Measurements from ENCODE around the gene CLIP1.

CLIP1 gene

GRCh38 chr12:122250536-122250935 is 171.9 kb downstream of the CLIP1 start:
- no peaks in the 10 kb centered on the region; the same call in 1 of the 2 replicates for H4K20me1 ChIP-seq (ENCODE audit: insufficient read depth, low read length)
- no peaks in the 10 kb centered on the region for H3K9me3 ChIP-seq (ENCODE audit: insufficient read depth, low read length, severe bottlenecking)
- no peak overlapping the region for H3K4me2 ChIP-seq (ENCODE audit: insufficient read depth, low read length)
- peaks cover 32% of the 10 kb centered on the region for H3K36me3 ChIP-seq (ENCODE audit: insufficient read depth, low read length)
- TF ChIP-seq EZH2 (IDR thresholded peaks at IDR 0.05; ENCODE audit: borderline replicate concordance, low read depth, low read length, severe bottlenecking) (no peak), CTCF (IDR thresholded peaks at IDR 0.05; ENCODE audit: borderline replicate concordance, extremely low read depth, low read length, poor library complexity, severe bottlenecking) (no peak)
- no peak for DNase-seq
- peaks cover 2% of the 10 kb centered on the region; the same call in 1 of the 2 replicates for H3K79me2 ChIP-seq (ENCODE audit: insufficient read depth, low read length)
- H3K4me3 ChIP-seq (ENCODE audit: low read depth in 1 of 2, low read length in 2 of 2), result no peak overlapping the region
- no peak overlapping the region for H3K9ac ChIP-seq (ENCODE audit: low read depth, low read length)
- no peak for ATAC-seq (ENCODE audit: insufficient read depth, low read depth)
- no peak overlapping the region for H2AFZ ChIP-seq (ENCODE audit: low read depth, low read length)
- no peaks in the 10 kb centered on the region for H3K4me1 ChIP-seq (ENCODE audit: insufficient read depth, low read length)
- no peaks in the 10 kb centered on the region for H3K27me3 ChIP-seq (ENCODE audit: insufficient read depth, low read length, poor library complexity)
- H3K27ac ChIP-seq (ENCODE audit: low read length), result no peak overlapping the region

GRCh38 chr12:122250047-122250446 is 172.4 kb downstream of the CLIP1 start:
- no peaks in the 10 kb centered on the region for H3K9me3 ChIP-seq (ENCODE audit: insufficient read depth, low read length, severe bottlenecking)
- peaks cover 32% of the 10 kb centered on the region for H3K36me3 ChIP-seq (ENCODE audit: insufficient read depth, low read length)
- H3K4me3 ChIP-seq (ENCODE audit: low read depth in 1 of 2, low read length in 2 of 2), result no peak overlapping the region
- ATAC-seq (ENCODE audit: insufficient read depth, low read depth), result no peak
- H3K4me1 ChIP-seq (ENCODE audit: insufficient read depth, low read length), result no peaks in the 10 kb centered on the region
- no peak overlapping the region for H3K27ac ChIP-seq (ENCODE audit: low read length)
- H3K9ac ChIP-seq (ENCODE audit: low read depth, low read length), result no peak overlapping the region
- peaks cover 2% of the 10 kb centered on the region; the same call in 1 of the 2 replicates for H3K79me2 ChIP-seq (ENCODE audit: insufficient read depth, low read length)
- H3K27me3 ChIP-seq (ENCODE audit: insufficient read depth, low read length, poor library complexity), result no peaks in the 10 kb centered on the region
- H2AFZ ChIP-seq (ENCODE audit: low read depth, low read length), result no peak overlapping the region
- no peak overlapping the region for H3K4me2 ChIP-seq (ENCODE audit: insufficient read depth, low read length)
- H4K20me1 ChIP-seq (ENCODE audit: insufficient read depth, low read length), result no peaks in the 10 kb centered on the region; the same call in 1 of the 2 replicates
- no peak for DNase-seq
- TF ChIP-seq EZH2 (IDR thresholded peaks at IDR 0.05; ENCODE audit: borderline replicate concordance, low read depth, low read length, severe bottlenecking) (no peak), CTCF (IDR thresholded peaks at IDR 0.05; ENCODE audit: borderline replicate concordance, extremely low read depth, low read length, poor library complexity, severe bottlenecking) (no peak)

- H3K79me2 ChIP-seq (ENCODE audit: insufficient read depth, low read length), result no peaks in the 10 kb centered on the region
- H3K9ac ChIP-seq (ENCODE audit: low read depth, low read length), result no peak overlapping the region
- no peak overlapping the region for H2AFZ ChIP-seq (ENCODE audit: low read depth, low read length)
- H3K9me3 ChIP-seq (ENCODE audit: insufficient read depth, low read length, severe bottlenecking), result no peaks in the 10 kb centered on the region
- TF ChIP-seq EZH2 (IDR thresholded peaks at IDR 0.05; ENCODE audit: borderline replicate concordance, low read depth, low read length, severe bottlenecking), result no peak
- no peak for TF ChIP-seq CTCF (IDR thresholded peaks at IDR 0.05; ENCODE audit: borderline replicate concordance, extremely low read depth, low read length, poor library complexity, severe bottlenecking)
- no peaks in the 10 kb centered on the region for H3K27me3 ChIP-seq (ENCODE audit: insufficient read depth, low read length, poor library complexity)
- H4K20me1 ChIP-seq (ENCODE audit: insufficient read depth, low read length), result no peaks in the 10 kb centered on the region
- peaks cover 44% of the 10 kb centered on the region for H3K36me3 ChIP-seq (ENCODE audit: insufficient read depth, low read length)
- H3K4me2 ChIP-seq (ENCODE audit: insufficient read depth, low read length), result no peak overlapping the region
- H3K27ac ChIP-seq (ENCODE audit: low read length), result no peak overlapping the region
- H3K4me3 ChIP-seq (ENCODE audit: low read depth in 1 of 2, low read length in 2 of 2), result no peak overlapping the region
- no peaks in the 10 kb centered on the region for H3K4me1 ChIP-seq (ENCODE audit: insufficient read depth, low read length)
- no peak for ATAC-seq (ENCODE audit: insufficient read depth, low read depth)
- no peak for DNase-seq
Measured at GRCh38 chr12:122245553-122245952, 176.9 kb downstream of the CLIP1 start.
